HEK293 (cell line): ENCODE data around the gene RBM20.

Experiments
- CTCF ChIA-PET: fragments of 350-600 bp; formaldehyde crosslinking; extraction: SDS; loops from one replicate; lab custom pipeline; 2021; ENCODE audit warnings: antibody characterized with exemption; lab: Yijun Ruan, JAX
- POLR2A ChIA-PET: fragments of 300-600 bp; formaldehyde crosslinking; extraction: SDS; loops from one replicate; lab custom pipeline; 2020; ENCODE audit warnings: antibody characterized with exemption, inconsistent platforms; lab: Yijun Ruan, JAX
- H3K27ac ChIP-seq: fragments of 200-500 bp; sonication (Bioruptor generic); 2 replicates; pipeline ENCODE4 v1.5.1; 2014; ENCODE audit warnings: low read depth, low read length, control low read depth, inconsistent platforms; ENCODE audit errors: extremely low read depth
- H3K36me3 ChIP-seq, 2 experiments: fragments of 200-500 bp in 1 of 2; sonication (Bioruptor generic) in 1 of 2; 1 replicate in 1 of 2; 2 replicates in 1 of 2; pipeline ENCODE4 v1.5.1; 2014 to 2017; ENCODE audit warnings: inconsistent platforms in 2 of 2, low read length in 2 of 2; ENCODE audit not compliant: control insufficient read depth in 2 of 2, insufficient read depth in 1 of 2
- H3K4me1 ChIP-seq: fragments of 200-500 bp; sonication (Bioruptor generic); 2 replicates; pipeline ENCODE4 v1.5.1; 2014; ENCODE audit warnings: mild to moderate bottlenecking, low read length, inconsistent platforms; ENCODE audit not compliant: control insufficient read depth, insufficient read depth
- H3K4me3 ChIP-seq: 2 replicates; pipeline ENCODE4 v1.5.1; 2011; ENCODE audit warnings: low read depth, mild to moderate bottlenecking, control low read depth, low read length, moderate library complexity
- H3K9me3 ChIP-seq: fragments of 200-500 bp; sonication (Bioruptor generic); 2 replicates; pipeline ENCODE4 v1.5.1; 2014; ENCODE audit warnings: low read depth, low read length, inconsistent platforms; ENCODE audit not compliant: control insufficient read depth, insufficient read depth
- ELK4 ChIP-seq: IDR thresholded peaks from 2 replicates; pipeline ENCODE4 v1.6.1; 2011; ENCODE audit warnings: mild to moderate bottlenecking, low read depth, low read length, borderline replicate concordance
- PBX3 ChIP-seq: sonication (generic); formaldehyde crosslinking; IDR thresholded peaks from 2 replicates; pipeline ENCODE4 v1.8.1; 2022; ENCODE audit warnings: mild to moderate bottlenecking, moderate library complexity, missing genetic modification reagents
- PRDM10 ChIP-seq: fragments of 450-650 bp; formaldehyde crosslinking; IDR thresholded peaks from 2 replicates; pipeline ENCODE4 v1.5.1; 2016; ENCODE audit warnings: missing biosample characterization, missing genetic modification characterization
- PRDM2 ChIP-seq: fragments of 450-650 bp; formaldehyde crosslinking; IDR thresholded peaks from 2 replicates; pipeline ENCODE4 v1.5.1; 2016; ENCODE audit warnings: missing biosample characterization, missing genetic modification characterization, borderline replicate concordance
- RBAK ChIP-seq: fragments of 450-650 bp; formaldehyde crosslinking; IDR thresholded peaks from 2 replicates; pipeline ENCODE4 v1.5.1; 2016; ENCODE audit warnings: missing biosample characterization, missing genetic modification characterization
- SCRT1 ChIP-seq: fragments of 450-650 bp; formaldehyde crosslinking; IDR thresholded peaks from 2 replicates; pipeline ENCODE4 v1.5.1; 2016; ENCODE audit warnings: missing biosample characterization, missing genetic modification characterization, borderline replicate concordance
- ZBTB26 ChIP-seq: fragments of 450-650 bp; formaldehyde crosslinking; optimal IDR thresholded peaks from 2 replicates; pipeline ENCODE3; 2016; ENCODE audit warnings: missing biosample characterization, mild to moderate bottlenecking, missing genetic modification characterization
- ZEB2 ChIP-seq: fragments of 450-650 bp; formaldehyde crosslinking; IDR thresholded peaks from 2 replicates; pipeline ENCODE4 v1.5.1; 2016; ENCODE audit warnings: missing biosample characterization, missing genetic modification characterization
- ZNF16 ChIP-seq: fragments of 450-650 bp; formaldehyde crosslinking; IDR thresholded peaks from 2 replicates; pipeline ENCODE4 v1.5.1; 2016; ENCODE audit warnings: low read depth, missing biosample characterization, missing genetic modification characterization
- ZNF266 ChIP-seq: fragments of 450-650 bp; formaldehyde crosslinking; IDR thresholded peaks from 2 replicates; pipeline ENCODE4 v1.5.1; 2016; ENCODE audit warnings: missing biosample characterization, missing genetic modification characterization, low read depth
- ZNF292 ChIP-seq: fragments of 450-650 bp; formaldehyde crosslinking; IDR thresholded peaks from 2 replicates; pipeline ENCODE4 v1.5.1; 2016; ENCODE audit warnings: low read depth, missing biosample characterization, missing genetic modification characterization, borderline replicate concordance
- ZNF366 ChIP-seq: fragments of 450-650 bp; formaldehyde crosslinking; conservative IDR thresholded peaks from 2 replicates; pipeline ENCODE4 v1.5.1; 2016; ENCODE audit warnings: missing biosample characterization, missing genetic modification characterization
- ZNF501 ChIP-seq: fragments of 450-650 bp; formaldehyde crosslinking; IDR thresholded peaks from 2 replicates; pipeline ENCODE4 v1.5.1; 2016; ENCODE audit warnings: missing biosample characterization, missing genetic modification characterization
- ZNF571 ChIP-seq: fragments of 450-650 bp; formaldehyde crosslinking; IDR thresholded peaks from 2 replicates; pipeline ENCODE4 v1.5.0; 2017; ENCODE audit warnings: missing biosample characterization, missing genetic modification characterization
- ZNF610 ChIP-seq: fragments of 450-650 bp; formaldehyde crosslinking; IDR thresholded peaks from 2 replicates; pipeline ENCODE4 v1.5.1; 2016; ENCODE audit warnings: missing biosample characterization, missing genetic modification characterization, borderline replicate concordance
- ZNF621 ChIP-seq: fragments of 450-650 bp; formaldehyde crosslinking; IDR thresholded peaks from 2 replicates; pipeline ENCODE4 v1.5.1; 2017; ENCODE audit warnings: missing biosample characterization, missing genetic modification characterization
- ZNF776 ChIP-seq: fragments of 450-650 bp; formaldehyde crosslinking; IDR thresholded peaks from 2 replicates; pipeline ENCODE4 v1.5.0; 2017; ENCODE audit warnings: missing biosample characterization, missing genetic modification characterization, borderline replicate concordance

The RBM20 gene

GRCh38 chr10:110784198-110784597 is 140.1 kb downstream of the RBM20 start (continued):
- TF ChIP-seq PRDM10 (tag by site-specific recombination) (no peak), ZNF621 (no peak), ZNF571 (tag by site-specific recombination) (no peak), ZEB2 (tag by site-specific recombination) (no peak), ELK4 (no peak), SCRT1 (tag by site-specific recombination) (no peak), ZNF292 (no peak), PBX3 (CRISPR knock-in tag) (no peak), ZNF16 (no peak), ZNF366 (tag by site-specific recombination) (no peak), ZNF266 (no peak)

- H3K4me3 ChIP-seq, result no peak overlapping the region
- ChIA-PET POLR2A (no interaction called here), CTCF (no interaction called here)
- peaks cover 3 to 10% of the 10 kb centered on the region in 2 experiments; a peak in 2 of 3 replicates for H3K36me3 ChIP-seq
- no peaks in the 10 kb centered on the region for H3K9me3 ChIP-seq
- H3K27ac ChIP-seq, result no peak overlapping the region
- TF ChIP-seq ZNF501 (tag by site-specific recombination) (no peak), ZBTB26 (no peak), ZNF776 (tag by site-specific recombination) (no peak), RBAK (tag by site-specific recombination) (no peak), ZNF610 (tag by site-specific recombination) (no peak), PRDM2 (tag by site-specific recombination) (no peak)
- H3K4me1 ChIP-seq, result no peaks in the 10 kb centered on the region
These were observed 142.0 kb downstream of the RBM20 start for GRCh38 chr10:110786172-110786571.
